Lung (tissue), 12 donors: ENCODE measurements around the gene ROR1. TPM values are rescaled to one million over a fixed set of nuclear protein-coding genes. Genes with fewer than 3 reads are reported as not detected.
A peak's percentile ranks its signal among the peaks of the same experiment; 100 is the strongest.

Experiments used
- ATAC-seq: fragments of 200-7000 bp; cut with Tn5 transposase; one replicate; pipeline ENCODE4 v1.9.1; 2020; ENCODE audit warnings: moderate number of reproducible peaks; ENCODE audit not compliant: insufficient read depth, low FRiP score
- DNase-seq, 3 donors: peaks; one replicate each; pipeline ENCODE4 v3.0.0-alpha.2; 2013 to 2017
- H3K27ac ChIP-seq, 2 donors: one replicate each; pipeline ENCODE4 v1.5.1; 2013; ENCODE audit warnings: mild to moderate bottlenecking in 2 of 2, moderate library complexity in 2 of 2, control low read depth in 1 of 2, inconsistent platforms in 1 of 2, low read depth in 1 of 2, low read length in 1 of 2
- H3K27me3 ChIP-seq, 3 donors: one replicate each; pipeline ENCODE4 v1.5.1; 2013; ENCODE audit warnings: low read length in 2 of 3; ENCODE audit not compliant: control insufficient read depth in 3 of 3, insufficient read depth in 3 of 3
- H3K36me3 ChIP-seq, 4 donors: one replicate each; pipeline ENCODE4 v1.5.1; 2013; ENCODE audit warnings: low read length in 4 of 4, mild to moderate bottlenecking in 1 of 4, moderate library complexity in 1 of 4; ENCODE audit not compliant: control insufficient read depth in 4 of 4, insufficient read depth in 4 of 4
- H3K4me1 ChIP-seq, 5 donors: one replicate each; pipeline ENCODE4 v1.5.1; 2013; ENCODE audit warnings: low read length in 5 of 5, mild to moderate bottlenecking in 2 of 5, moderate library complexity in 1 of 5; ENCODE audit not compliant: control insufficient read depth in 5 of 5, insufficient read depth in 5 of 5
- H3K4me3 ChIP-seq: one replicate; pipeline ENCODE4 v1.5.1; 2013; ENCODE audit warnings: mild to moderate bottlenecking, control low read depth, moderate library complexity
- H3K9ac ChIP-seq, 2 donors: one replicate each; pipeline ENCODE4 v1.5.1; 2013; ENCODE audit warnings: low read length in 2 of 2, control low read depth in 1 of 2; ENCODE audit not compliant: insufficient read depth in 1 of 2
- H3K9me3 ChIP-seq, 4 donors: one replicate each; pipeline ENCODE4 v1.5.1; 2013; ENCODE audit warnings: low read length in 3 of 4, mild to moderate bottlenecking in 1 of 4, moderate library complexity in 1 of 4; ENCODE audit not compliant: control insufficient read depth in 4 of 4, insufficient read depth in 3 of 4
- CTCF ChIP-seq: IDR thresholded peaks from 2 replicates; pipeline ENCODE4 v1.5.1; 2012; ENCODE audit warnings: mild to moderate bottlenecking; ENCODE audit errors: control extremely low read depth, extremely low read depth
- WGBS, 2 donors: extraction: QIAGEN DNeasy Blood & Tissue Kit; methylation state at CpG; one replicate each; pipeline ENCODE4 v1.1.7; 2013; 5-methylcytosine and 5-hydroxymethylcytosine counted together
- polyA plus RNA-seq, 2 donors: library from polyadenylated mRNA; stranded (reverse); fragments of 200-250 nt; gene quantifications; one replicate each; pipeline ENCODE4 v1.2.1, GENCODE V29; 2013
- total RNA-seq, 2 donors: library from RNA; depleted of rRNA in 1 of 2; stranded (reverse); fragments of >200 nt in 1 of 2; gene quantifications; one replicate each; pipeline ENCODE4 v1.2.1, GENCODE V29; 2014 to 2021
- donor health status: control.
- donor health status: control.
- donor health status: Bipolar disorder and iron deficiency.
- donor health status: healthy.
- donor health status: DM: yes; HTN: yes; CAD: no.

Gene ROR1
- total and polyA plus RNA-seq, 4 donors = 2.9 to 47.0 (median 14.0) TPM

GRCh38 chr1:63817152-63817667 is 43.4 kb downstream of the ROR1 start:
- H3K9ac ChIP-seq = no peak overlapping the region
- no peaks in the 10 kb centered on the region for H3K27me3 ChIP-seq
- H3K4me3 ChIP-seq = no peak overlapping the region
- DNase-seq = peak; percentile 72 to 83 (median 81)
- H3K27ac ChIP-seq = no peak overlapping the region
- WGBS, 2 donors = 19 to 40% methylated on average over 5 of the region's 5 CpGs
- no peak for ATAC-seq
- H3K4me1 ChIP-seq = peaks cover 2 to 47% (median 40%) of the 10 kb centered on the region in 5 donors
- no peak for TF ChIP-seq CTCF
- peaks cover 0 to 2% (median 0%) of the 10 kb centered on the region in 4 donors for H3K36me3 ChIP-seq
- peaks cover 0 to 2% (median 0%) of the 10 kb centered on the region in 4 donors for H3K9me3 ChIP-seq

DNA sequence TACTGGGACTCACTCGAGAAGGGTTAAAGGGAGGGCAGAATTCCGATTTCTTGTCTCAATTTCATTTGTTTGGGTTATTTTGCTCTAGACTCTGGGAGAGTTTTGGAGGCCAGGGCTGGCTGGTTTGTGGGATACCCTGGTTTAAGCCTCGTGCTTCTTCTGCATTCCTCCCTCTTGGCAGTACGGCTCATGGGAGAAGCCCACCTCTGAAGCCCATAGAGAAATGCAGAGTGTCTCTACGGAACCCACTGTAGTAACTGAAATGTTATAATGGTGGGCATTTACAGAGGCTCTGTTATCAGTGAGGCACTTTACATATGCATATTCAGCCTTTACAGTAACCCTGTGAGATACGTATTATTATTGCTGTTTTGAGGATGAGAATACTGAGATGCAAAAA is 43.9 kb downstream of the ROR1 start:
- H3K36me3 ChIP-seq = peaks cover 0 to 2% (median 0%) of the 10 kb centered on the region in 4 donors
- ATAC-seq (no peak), DNase-seq (no peak)
- peaks cover 0 to 2% (median 0%) of the 10 kb centered on the region in 4 donors for H3K9me3 ChIP-seq
- 77 to 81% methylated on average over 6 of the region's 6 CpGs for WGBS, 2 donors
- TF ChIP-seq CTCF = no peak
- no peaks in the 10 kb centered on the region for H3K27me3 ChIP-seq
- no peak overlapping the region for H3K9ac ChIP-seq
- no peak overlapping the region for H3K27ac ChIP-seq
- H3K4me3 ChIP-seq = no peak overlapping the region
- peaks cover 2 to 51% (median 40%) of the 10 kb centered on the region in 5 donors for H3K4me1 ChIP-seq

DNA sequence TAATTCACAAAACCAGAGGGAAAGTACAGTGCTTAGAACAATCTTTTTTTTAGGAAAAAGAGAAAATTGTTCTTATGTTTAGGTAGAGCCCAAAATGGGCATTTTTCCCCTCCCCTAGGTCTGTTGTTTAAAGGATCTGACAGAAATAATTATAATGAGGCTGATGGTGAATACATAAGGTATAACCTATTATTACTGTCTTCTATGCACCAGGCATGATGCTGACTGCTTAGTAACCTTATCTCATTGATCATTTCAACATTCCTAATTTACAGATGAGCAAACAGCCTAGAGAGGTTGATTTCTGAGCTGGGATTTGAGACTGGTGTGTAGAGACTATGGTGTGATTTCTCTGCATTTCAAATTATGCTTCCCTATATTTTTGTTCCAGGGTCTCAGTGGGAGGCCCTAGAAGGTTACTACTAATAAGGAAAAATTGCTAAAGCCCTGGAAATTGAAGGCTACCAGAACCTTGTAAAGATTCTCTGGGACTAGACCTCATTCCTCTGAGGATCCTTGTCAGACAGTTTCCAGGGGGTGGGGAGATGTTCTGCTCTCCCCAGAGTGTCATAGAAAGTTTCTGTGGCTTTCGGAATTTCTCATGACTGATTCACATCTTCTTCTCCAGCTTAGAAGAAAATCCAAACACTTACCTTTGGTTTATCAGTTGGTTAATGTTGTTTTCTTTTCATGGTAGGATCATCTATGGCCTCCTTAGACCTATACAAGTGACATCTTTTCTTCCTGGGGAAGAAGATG is 44.9 kb downstream of the ROR1 start:
- Histone ChIP-seq H3K4me1 (peaks cover 2 to 55% (median 34%) of the 10 kb centered on the region in 5 donors), H3K9ac (no peak overlapping the region), H3K27me3 (no peaks in the 10 kb centered on the region), H3K27ac (no peak overlapping the region), H3K9me3 (peaks cover 0 to 2% (median 0%) of the 10 kb centered on the region in 4 donors), H3K36me3 (peaks cover 0 to 2% (median 0%) of the 10 kb centered on the region in 4 donors), H3K4me3 (no peak overlapping the region)
- TF ChIP-seq CTCF = no peak
- WGBS, 2 donors = 86 to 89% methylated on average over 1 of the region's 1 CpG
- DNase-seq = no peak
- ATAC-seq = no peak
